ENCODE results near the gene PPP1R27.
A peak's percentile ranks its signal among the peaks of the same experiment; 100 is the strongest.

PPP1R27 gene

GRCh38 chr17:81860756-81861568 lies 26.1 kb upstream of the PPP1R27 start:
- Histone ChIP-seq H3K4me2 (ENCODE audit: low read length) (peak overlapping the region; percentile 73), H3K27ac (peak overlapping the region; percentile 81), H3K79me2 (peaks cover 41% of the 10 kb centered on the region), H3K4me3 (ENCODE audit: low read depth, low read length) (peak overlapping the region; percentile 80), H3K4me1 (peaks cover 9% of the 10 kb centered on the region), H2AFZ (peak overlapping the region; percentile 80), H3K9me3 (ENCODE audit: control insufficient read depth, low read length) (no peaks in the 10 kb centered on the region), H3K9ac (no peak overlapping the region), H3K27me3 (ENCODE audit: control insufficient read depth, insufficient read depth, low read length) (no peaks in the 10 kb centered on the region), H3K36me3 (ENCODE audit: control insufficient read depth, insufficient read depth, low read length) (no peaks in the 10 kb centered on the region)
- peak; percentile 14 for TF ChIP-seq CTCF (IDR thresholded peaks at IDR 0.05)

GRCh38 chr17:81859906-81860755 lies 25.3 kb upstream of the PPP1R27 start, which contains the start of gene P4HB:
Gene P4HB (minus strand): TSS chr17:81860535. CDS start chr17:81860471, 64 bp downstream.
- peak within 1 kb of the TSS; percentile 80 for H2AFZ ChIP-seq
- peaks cover 8% of the 10 kb centered on the region for H3K4me1 ChIP-seq
- H3K79me2 ChIP-seq: peaks cover 33% of the 10 kb centered on the region
- H3K36me3 ChIP-seq (ENCODE audit: control insufficient read depth, insufficient read depth, low read length): no peaks in the 10 kb centered on the region
- H3K4me3 ChIP-seq (ENCODE audit: low read depth, low read length): peak within 1 kb of the TSS; percentile 80
- peak within 1 kb of the TSS; percentile 85 for H3K4me2 ChIP-seq (ENCODE audit: low read length)
- no peak for TF ChIP-seq CTCF (IDR thresholded peaks at IDR 0.05)
- no peaks in the 10 kb centered on the region for H3K9me3 ChIP-seq (ENCODE audit: control insufficient read depth, low read length)
- no peaks in the 10 kb centered on the region for H3K27me3 ChIP-seq (ENCODE audit: control insufficient read depth, insufficient read depth, low read length)
- H3K27ac ChIP-seq: peak within 1 kb of the TSS; percentile 81
- no peak within 1 kb of the TSS for H3K9ac ChIP-seq

- no peaks in the 10 kb centered on the region for H3K27me3 ChIP-seq (ENCODE audit: control insufficient read depth, insufficient read depth, low read length)
- peak overlapping the region; percentile 85 for H3K4me2 ChIP-seq (ENCODE audit: low read length)
- H3K79me2 ChIP-seq: peaks cover 34% of the 10 kb centered on the region
- TF ChIP-seq CTCF (IDR thresholded peaks at IDR 0.05): no peak
- H3K9me3 ChIP-seq (ENCODE audit: control insufficient read depth, low read length): no peaks in the 10 kb centered on the region
- H2AFZ ChIP-seq: no peak overlapping the region
- H3K27ac ChIP-seq: peak overlapping the region; percentile 73
- H3K36me3 ChIP-seq (ENCODE audit: control insufficient read depth, insufficient read depth, low read length): no peaks in the 10 kb centered on the region
- peak overlapping the region; percentile 78 for H3K4me3 ChIP-seq (ENCODE audit: low read depth, low read length)
- H3K4me1 ChIP-seq: peaks cover 4% of the 10 kb centered on the region
- no peak overlapping the region for H3K9ac ChIP-seq
Measured at GRCh38 chr17:81858967-81859905, 24.4 kb upstream of the PPP1R27 start.

GRCh38 chr17:81858170-81858966 lies 23.5 kb upstream of the PPP1R27 start:
- H3K4me2 ChIP-seq (ENCODE audit: low read length): peak overlapping the region; percentile 85
- H3K9ac ChIP-seq: no peak overlapping the region
- no peak overlapping the region for H2AFZ ChIP-seq
- TF ChIP-seq CTCF (IDR thresholded peaks at IDR 0.05): no peak
- no peaks in the 10 kb centered on the region for H3K9me3 ChIP-seq (ENCODE audit: control insufficient read depth, low read length)
- H3K4me3 ChIP-seq (ENCODE audit: low read depth, low read length): no peak overlapping the region
- no peak overlapping the region for H3K27ac ChIP-seq
- H3K36me3 ChIP-seq (ENCODE audit: control insufficient read depth, insufficient read depth, low read length): no peaks in the 10 kb centered on the region
- H3K4me1 ChIP-seq: peaks cover 4% of the 10 kb centered on the region
- H3K79me2 ChIP-seq: peaks cover 37% of the 10 kb centered on the region
- no peaks in the 10 kb centered on the region for H3K27me3 ChIP-seq (ENCODE audit: control insufficient read depth, insufficient read depth, low read length)

Data from parathyroid adenoma (tissue), 2 donors.